Liver (tissue), 9 donors: ENCODE measurements around the gene TMEM273. TPM values are rescaled to one million over a fixed set of nuclear protein-coding genes. Genes with fewer than 3 reads are reported as not detected.
A peak's percentile ranks its signal among the peaks of the same experiment; 100 is the strongest.

Source experiments
- DNase-seq: peaks from one replicate; pipeline ENCODE4 v3.0.0-alpha.2; 2017; ENCODE audit warnings: low spot score
- H3K27ac ChIP-seq, 2 donors: one replicate each; pipeline ENCODE4 v1.7.0; 2013; ENCODE audit warnings: inconsistent platforms in 2 of 2, low read length in 2 of 2, control low read depth in 1 of 2, low read depth in 1 of 2, mild to moderate bottlenecking in 1 of 2
- H3K27me3 ChIP-seq, 4 donors: one replicate each; pipeline versions ENCODE4 v1.6.1 to v1.7.0; 2013; ENCODE audit warnings: low read length in 3 of 4, inconsistent platforms in 1 of 4, mild to moderate bottlenecking in 1 of 4, moderate library complexity in 1 of 4; ENCODE audit not compliant: control insufficient read depth in 4 of 4, insufficient read depth in 4 of 4
- H3K36me3 ChIP-seq, 4 donors: one replicate each; pipeline versions ENCODE4 v1.6.1 to v1.7.0; 2013; ENCODE audit warnings: low read length in 3 of 4, mild to moderate bottlenecking in 3 of 4, low read depth in 1 of 4, moderate library complexity in 1 of 4; ENCODE audit not compliant: control insufficient read depth in 4 of 4, insufficient read depth in 3 of 4
- H3K4me1 ChIP-seq, 4 donors: one replicate each; pipeline versions ENCODE4 v1.6.1 to v1.7.0; 2013; ENCODE audit warnings: low read length in 3 of 4, mild to moderate bottlenecking in 3 of 4, moderate library complexity in 1 of 4; ENCODE audit not compliant: control insufficient read depth in 4 of 4, insufficient read depth in 4 of 4
- H3K4me3 ChIP-seq, 3 donors: one replicate each; pipeline versions ENCODE4 v1.6.1 to v1.7.0; 2013; ENCODE audit warnings: low read length in 3 of 3, control low read depth in 1 of 3, low read depth in 1 of 3, mild to moderate bottlenecking in 1 of 3
- H3K9ac ChIP-seq, 2 donors: one replicate each; pipeline ENCODE4 v1.7.0; 2013; ENCODE audit warnings: low read length in 2 of 2, mild to moderate bottlenecking in 2 of 2, moderate library complexity in 2 of 2, control low read depth in 1 of 2, low read depth in 1 of 2
- H3K9me3 ChIP-seq, 4 donors: one replicate each; pipeline versions ENCODE4 v1.6.1 to v1.7.0; 2013; ENCODE audit warnings: low read length in 3 of 4; ENCODE audit not compliant: control insufficient read depth in 4 of 4
- CTCF ChIP-seq: fragments of 150-350 bp; IDR thresholded peaks from 2 replicates; pipeline ENCODE4 v1.5.1; 2017; ENCODE audit warnings: improper control_type of control experiment, low read depth, low read length; ENCODE audit not compliant: missing input control
- EGR1 ChIP-seq, 2 donors: IDR thresholded peaks; 2 replicates each; pipeline ENCODE4 v1.6.1; 2016 to 2018; ENCODE audit warnings: antibody characterized with exemption in 2 of 2, low read depth in 2 of 2
- FOXA1 ChIP-seq: IDR thresholded peaks from 2 replicates; pipeline ENCODE4 v1.6.1; 2016; ENCODE audit warnings: antibody characterized with exemption
- FOXA2 ChIP-seq: IDR thresholded peaks from 2 replicates; pipeline ENCODE4 v1.6.1; 2016; ENCODE audit warnings: antibody characterized with exemption
- GABPA ChIP-seq, 2 donors: IDR thresholded peaks in 1 of 2; conservative IDR thresholded peaks in 1 of 2; 2 replicates each; pipeline ENCODE4 v1.6.1; 2016; ENCODE audit warnings: antibody characterized with exemption in 2 of 2, mild to moderate bottlenecking in 1 of 2, moderate library complexity in 1 of 2
- HNF4A ChIP-seq, 2 donors: conservative IDR thresholded peaks; 2 replicates each; pipeline ENCODE4 v1.6.1; 2016; ENCODE audit warnings: antibody characterized with exemption in 2 of 2, mild to moderate bottlenecking in 2 of 2
- HNF4G ChIP-seq: IDR thresholded peaks from 2 replicates; pipeline ENCODE4 v1.6.1; 2016; ENCODE audit warnings: antibody characterized with exemption
- JUND ChIP-seq, 2 donors: IDR thresholded peaks; 2 replicates each; pipeline ENCODE4 v1.6.1; 2016; ENCODE audit warnings: antibody characterized with exemption in 2 of 2
- RAD21 ChIP-seq, 2 donors: IDR thresholded peaks; 2 replicates each; pipeline ENCODE4 v1.6.1; 2016; ENCODE audit warnings: antibody characterized with exemption in 2 of 2, mild to moderate bottlenecking in 2 of 2
- RXRA ChIP-seq, 2 donors: IDR thresholded peaks; 2 replicates each; pipeline ENCODE4 v1.6.1; 2017 to 2018; ENCODE audit warnings: antibody characterized with exemption in 2 of 2, mild to moderate bottlenecking in 1 of 2
- SP1 ChIP-seq: IDR thresholded peaks from 2 replicates; pipeline ENCODE4 v1.6.1; 2018; ENCODE audit warnings: antibody characterized with exemption, mild to moderate bottlenecking
- TAF1 ChIP-seq: conservative IDR thresholded peaks from 2 replicates; pipeline ENCODE4 v1.6.1; 2016; ENCODE audit warnings: antibody characterized with exemption, mild to moderate bottlenecking
- YY1 ChIP-seq: IDR thresholded peaks from 2 replicates; pipeline ENCODE4 v1.6.1; 2016; ENCODE audit warnings: antibody characterized with exemption, mild to moderate bottlenecking
- WGBS: extraction: QIAGEN DNeasy Blood & Tissue Kit; methylation state at CpG from one replicate; pipeline ENCODE4 v1.1.7; 2013; 5-methylcytosine and 5-hydroxymethylcytosine counted together
- polyA plus RNA-seq, 2 donors: library from polyadenylated mRNA; stranded (reverse) in 1 of 2; unstranded in 1 of 2; fragments of 200-250 nt in 1 of 2; fragments of >200 nt in 1 of 2; fragmentation: Nextera tagmentation in 1 of 2; extraction: Ambion mirVana in 1 of 2; gene quantifications; one replicate each; pipeline versions ENCODE4 v1.2.1 to v1.2.3, GENCODE V29; 2013 to 2015
- total RNA-seq, 2 donors: library from RNA; depleted of rRNA; stranded (reverse); fragments of >200 nt; gene quantifications; one replicate each; pipeline ENCODE4 v1.2.3, GENCODE V29; 2014
- TF ChIP-seq, protein P1 (sequence below): IDR thresholded peaks from 2 replicates; pipeline ENCODE4 v1.6.1; 2016; ENCODE audit warnings: antibody characterized with exemption
- TF ChIP-seq, protein P2 (sequence below): IDR thresholded peaks from 2 replicates; pipeline ENCODE4 v1.6.1; 2016; ENCODE audit warnings: antibody characterized with exemption
- TF ChIP-seq, protein P3 (sequence below): IDR thresholded peaks from 2 replicates; pipeline ENCODE4 v1.6.1; 2016; ENCODE audit warnings: antibody characterized with exemption, mild to moderate bottlenecking
- TF ChIP-seq, protein P4 (sequence below): IDR thresholded peaks from 2 replicates; pipeline ENCODE4 v1.6.1; 2016; ENCODE audit warnings: antibody characterized with exemption
- donor health status: healthy.
- donor health status: healthy.
- donor health status: healthy.
- donor health status: healthy.
- donor health status: healthy.

TMEM273 gene
- total and polyA plus RNA-seq, 4 donors = 2.5 to 9.5 (median 4.5) TPM

- no peaks in the 10 kb centered on the region for H3K27me3 ChIP-seq
- DNase-seq = no peak
- no peak overlapping the region for H3K9ac ChIP-seq
- no peak overlapping the region for H3K27ac ChIP-seq
- H3K36me3 ChIP-seq = no peaks in the 10 kb centered on the region
- no peaks in the 10 kb centered on the region for H3K4me1 ChIP-seq
- TF ChIP-seq HNF4A (conservative IDR thresholded peaks at IDR 0.05) = no peak
- no peak for TF ChIP-seq TAF1
- TF ChIP-seq, protein P1, sequence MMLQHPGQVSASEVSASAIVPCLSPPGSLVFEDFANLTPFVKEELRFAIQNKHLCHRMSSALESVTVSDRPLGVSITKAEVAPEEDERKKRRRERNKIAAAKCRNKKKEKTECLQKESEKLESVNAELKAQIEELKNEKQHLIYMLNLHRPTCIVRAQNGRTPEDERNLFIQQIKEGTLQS = no peak
- TF ChIP-seq, protein P2, sequence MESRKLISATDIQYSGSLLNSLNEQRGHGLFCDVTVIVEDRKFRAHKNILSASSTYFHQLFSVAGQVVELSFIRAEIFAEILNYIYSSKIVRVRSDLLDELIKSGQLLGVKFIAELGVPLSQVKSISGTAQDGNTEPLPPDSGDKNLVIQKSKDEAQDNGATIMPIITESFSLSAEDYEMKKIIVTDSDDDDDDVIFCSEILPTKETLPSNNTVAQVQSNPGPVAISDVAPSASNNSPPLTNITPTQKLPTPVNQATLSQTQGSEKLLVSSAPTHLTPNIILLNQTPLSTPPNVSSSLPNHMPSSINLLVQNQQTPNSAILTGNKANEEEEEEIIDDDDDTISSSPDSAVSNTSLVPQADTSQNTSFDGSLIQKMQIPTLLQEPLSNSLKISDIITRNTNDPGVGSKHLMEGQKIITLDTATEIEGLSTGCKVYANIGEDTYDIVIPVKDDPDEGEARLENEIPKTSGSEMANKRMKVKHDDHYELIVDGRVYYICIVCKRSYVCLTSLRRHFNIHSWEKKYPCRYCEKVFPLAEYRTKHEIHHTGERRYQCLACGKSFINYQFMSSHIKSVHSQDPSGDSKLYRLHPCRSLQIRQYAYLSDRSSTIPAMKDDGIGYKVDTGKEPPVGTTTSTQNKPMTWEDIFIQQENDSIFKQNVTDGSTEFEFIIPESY = no peak
- TF ChIP-seq CTCF = no peak
- TF ChIP-seq RXRA (IDR thresholded peaks at IDR 0.05) = no peak
- no peak for TF ChIP-seq RAD21 (IDR thresholded peaks at IDR 0.05)
- TF ChIP-seq FOXA2 = no peak
- no peak for TF ChIP-seq HNF4G
- no peak for TF ChIP-seq JUND (IDR thresholded peaks at IDR 0.05)
- no peak for TF ChIP-seq SP1
- TF ChIP-seq, protein P3, sequence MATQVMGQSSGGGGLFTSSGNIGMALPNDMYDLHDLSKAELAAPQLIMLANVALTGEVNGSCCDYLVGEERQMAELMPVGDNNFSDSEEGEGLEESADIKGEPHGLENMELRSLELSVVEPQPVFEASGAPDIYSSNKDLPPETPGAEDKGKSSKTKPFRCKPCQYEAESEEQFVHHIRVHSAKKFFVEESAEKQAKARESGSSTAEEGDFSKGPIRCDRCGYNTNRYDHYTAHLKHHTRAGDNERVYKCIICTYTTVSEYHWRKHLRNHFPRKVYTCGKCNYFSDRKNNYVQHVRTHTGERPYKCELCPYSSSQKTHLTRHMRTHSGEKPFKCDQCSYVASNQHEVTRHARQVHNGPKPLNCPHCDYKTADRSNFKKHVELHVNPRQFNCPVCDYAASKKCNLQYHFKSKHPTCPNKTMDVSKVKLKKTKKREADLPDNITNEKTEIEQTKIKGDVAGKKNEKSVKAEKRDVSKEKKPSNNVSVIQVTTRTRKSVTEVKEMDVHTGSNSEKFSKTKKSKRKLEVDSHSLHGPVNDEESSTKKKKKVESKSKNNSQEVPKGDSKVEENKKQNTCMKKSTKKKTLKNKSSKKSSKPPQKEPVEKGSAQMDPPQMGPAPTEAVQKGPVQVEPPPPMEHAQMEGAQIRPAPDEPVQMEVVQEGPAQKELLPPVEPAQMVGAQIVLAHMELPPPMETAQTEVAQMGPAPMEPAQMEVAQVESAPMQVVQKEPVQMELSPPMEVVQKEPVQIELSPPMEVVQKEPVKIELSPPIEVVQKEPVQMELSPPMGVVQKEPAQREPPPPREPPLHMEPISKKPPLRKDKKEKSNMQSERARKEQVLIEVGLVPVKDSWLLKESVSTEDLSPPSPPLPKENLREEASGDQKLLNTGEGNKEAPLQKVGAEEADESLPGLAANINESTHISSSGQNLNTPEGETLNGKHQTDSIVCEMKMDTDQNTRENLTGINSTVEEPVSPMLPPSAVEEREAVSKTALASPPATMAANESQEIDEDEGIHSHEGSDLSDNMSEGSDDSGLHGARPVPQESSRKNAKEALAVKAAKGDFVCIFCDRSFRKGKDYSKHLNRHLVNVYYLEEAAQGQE = no peak
- TF ChIP-seq YY1 = no peak
- no peak for TF ChIP-seq EGR1 (IDR thresholded peaks at IDR 0.05; ENCODE audit: low read depth in 2 of 2)
- no peak for TF ChIP-seq FOXA1
- no peak for TF ChIP-seq GABPA (IDR thresholded peaks at IDR 0.05 in 1 of 2, conservative IDR thresholded peaks at IDR 0.05 in 1 of 2)
- TF ChIP-seq, protein P4, sequence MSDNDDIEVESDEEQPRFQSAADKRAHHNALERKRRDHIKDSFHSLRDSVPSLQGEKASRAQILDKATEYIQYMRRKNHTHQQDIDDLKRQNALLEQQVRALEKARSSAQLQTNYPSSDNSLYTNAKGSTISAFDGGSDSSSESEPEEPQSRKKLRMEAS = no peak
- no peak overlapping the region for H3K4me3 ChIP-seq
- H3K9me3 ChIP-seq = no peaks in the 10 kb centered on the region
- WGBS = 76% methylated on average over 2 of the region's 2 CpGs
Measured at GRCh38 chr10:49219248-49219647, 31.1 kb upstream of the TMEM273 start.

GRCh38 chr10:49218480-49218879 is 30.3 kb upstream of the TMEM273 start:
- DNase-seq = no peak
- Histone ChIP-seq H3K9ac (no peak overlapping the region), H3K27ac (no peak overlapping the region), H3K9me3 (no peaks in the 10 kb centered on the region), H3K27me3 (no peaks in the 10 kb centered on the region), H3K4me1 (no peaks in the 10 kb centered on the region), H3K36me3 (no peaks in the 10 kb centered on the region), H3K4me3 (no peak overlapping the region)
- 70% methylated on average over 2 of the region's 2 CpGs for WGBS
- no peak for TF ChIP-seq HNF4G
- TF ChIP-seq, protein P2 = no peak
- peak in 1 of 2 donors; percentile 59 for TF ChIP-seq RAD21 (IDR thresholded peaks at IDR 0.05)
